Measurements from ENCODE around the gene SATL1.
"Not testable (repeated sequence)": the region's sequence is repeated elsewhere in the genome, so short reads cannot be mapped to it uniquely, and the experiment has no call there.

Gene SATL1, protein sequence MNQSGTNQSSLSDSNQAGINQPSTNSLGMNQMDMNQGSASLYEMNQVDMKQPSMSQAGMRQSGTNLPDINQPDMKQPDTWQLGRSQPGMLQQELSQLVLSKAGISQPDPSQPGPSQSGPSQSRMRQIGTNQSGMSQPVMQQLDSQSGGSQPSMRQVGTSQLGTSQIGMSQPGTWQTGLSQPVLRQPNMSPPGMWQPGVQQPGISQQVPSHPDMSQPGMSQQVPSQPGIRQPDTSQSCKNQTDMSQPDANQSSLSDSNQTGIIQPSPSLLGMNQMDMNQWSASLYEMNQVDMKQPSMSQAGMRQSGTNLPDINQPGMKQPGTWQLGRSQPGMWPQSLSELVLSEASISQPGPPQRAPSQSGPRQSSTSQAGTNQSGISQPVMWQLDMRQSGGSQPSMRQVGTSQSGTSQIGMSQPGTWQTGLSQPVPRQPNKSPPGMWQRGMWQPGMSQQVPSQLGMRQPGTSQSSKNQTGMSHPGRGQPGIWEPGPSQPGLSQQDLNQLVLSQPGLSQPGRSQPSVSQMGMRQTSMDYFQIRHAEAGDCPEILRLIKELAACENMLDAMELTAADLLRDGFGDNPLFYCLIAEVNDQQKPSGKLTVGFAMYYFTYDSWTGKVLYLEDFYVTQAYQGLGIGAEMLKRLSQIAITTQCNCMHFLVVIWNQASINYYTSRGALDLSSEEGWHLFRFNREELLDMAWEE

DNA sequence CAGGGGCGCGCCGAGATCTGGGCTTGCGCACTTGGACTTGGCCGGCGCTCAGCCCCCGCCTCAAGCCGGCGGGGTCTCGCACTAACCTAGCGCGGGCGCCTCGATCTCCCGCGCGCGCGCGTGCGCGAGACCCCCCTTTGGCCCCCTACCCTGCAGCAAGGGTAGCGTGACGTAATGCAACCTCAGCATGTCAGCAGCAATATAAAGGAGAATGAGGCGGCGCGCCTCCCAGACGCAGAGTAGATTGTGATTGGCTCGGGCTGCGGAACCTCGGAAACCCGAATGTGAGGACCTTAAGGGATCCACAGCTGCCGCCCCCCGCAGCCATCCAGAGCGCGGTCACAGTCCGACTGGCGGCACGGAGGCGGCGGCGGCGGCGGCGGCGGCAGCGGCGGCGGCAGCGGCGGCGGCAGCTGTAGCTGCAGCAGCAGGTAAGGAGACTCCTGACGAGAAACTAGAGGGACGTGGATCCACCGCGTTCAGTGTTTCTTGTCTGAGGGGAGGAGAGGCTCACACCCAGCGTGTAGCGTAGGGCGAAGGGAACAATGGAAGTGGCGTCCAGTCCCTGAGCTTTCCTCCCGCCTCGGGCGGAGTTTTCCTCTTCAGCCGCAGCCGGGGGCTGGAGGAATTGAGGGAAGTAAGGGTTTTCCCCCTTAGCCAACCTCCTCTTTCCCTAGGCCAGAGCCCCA is at the start of gene SATL1, which contains the start of gene ZNF711:
Gene SATL1, minus strand, starts transcription at position 19 of the 689 bp plus-strand sequence. CDS start 134,811 bp downstream, outside the sequence.
Gene ZNF711, plus strand, starts transcription at position 231 of the 689 bp plus-strand sequence. CDS start 3,582 bp downstream, outside the sequence.
- DNase-seq (ENCODE audit: low spot score): peak; percentile 86

DNA sequence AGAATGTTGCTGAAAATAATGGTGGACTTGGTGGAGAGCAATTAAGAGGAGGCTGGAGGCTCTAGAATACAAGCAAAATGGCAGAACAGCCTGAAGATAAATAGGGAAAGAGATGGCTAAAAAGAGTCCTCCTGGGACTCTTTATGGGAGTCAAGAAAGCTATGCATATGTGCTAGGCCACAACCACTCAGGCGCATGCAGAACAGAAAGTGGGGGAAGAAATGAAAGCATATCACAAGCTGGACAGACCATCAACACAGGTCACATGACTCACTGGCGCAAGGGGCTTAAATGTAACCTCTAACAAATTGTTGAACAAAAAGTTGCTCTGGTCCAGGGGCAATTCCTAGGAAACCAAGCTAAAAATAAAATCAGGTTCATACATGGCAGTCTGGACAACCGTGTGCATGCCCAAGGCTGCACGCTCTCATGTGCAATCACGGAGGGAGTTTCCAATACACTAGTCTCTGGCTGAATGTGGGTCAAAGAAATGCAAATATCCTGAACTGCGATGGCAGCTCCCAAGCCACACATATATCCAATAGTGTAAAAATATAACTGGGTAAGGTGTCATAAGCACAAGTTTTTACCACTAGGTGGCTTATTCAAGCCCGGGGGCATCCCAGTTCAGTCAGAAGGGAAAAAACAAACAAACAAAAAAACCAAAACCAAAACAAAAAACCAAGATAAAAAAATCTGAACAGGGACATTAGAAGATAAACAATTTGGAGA is 45.6 kb upstream of the SATL1 start:
- DNase-seq (ENCODE audit: low spot score): peak; percentile 14

DNA sequence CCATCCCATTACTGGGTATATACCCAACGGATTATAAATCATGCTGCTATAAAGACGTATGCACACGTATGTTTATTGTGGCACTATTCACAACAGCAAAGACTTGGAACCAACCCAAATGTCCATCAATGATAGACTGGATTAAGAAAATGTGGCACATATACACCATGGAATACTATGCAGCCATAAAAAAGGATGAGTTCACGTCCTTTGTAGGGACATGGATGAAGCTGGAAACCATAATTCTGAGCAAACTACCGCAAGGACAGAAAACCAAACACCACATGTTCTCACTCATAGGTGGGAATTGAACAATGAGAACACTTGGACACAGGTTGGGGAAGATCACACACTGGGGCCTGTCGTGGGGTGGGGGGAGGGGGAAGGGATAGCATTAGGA is 41.7 kb upstream of the SATL1 start:
- DNase-seq (ENCODE audit: low spot score): not testable (repeated sequence)

DNA sequence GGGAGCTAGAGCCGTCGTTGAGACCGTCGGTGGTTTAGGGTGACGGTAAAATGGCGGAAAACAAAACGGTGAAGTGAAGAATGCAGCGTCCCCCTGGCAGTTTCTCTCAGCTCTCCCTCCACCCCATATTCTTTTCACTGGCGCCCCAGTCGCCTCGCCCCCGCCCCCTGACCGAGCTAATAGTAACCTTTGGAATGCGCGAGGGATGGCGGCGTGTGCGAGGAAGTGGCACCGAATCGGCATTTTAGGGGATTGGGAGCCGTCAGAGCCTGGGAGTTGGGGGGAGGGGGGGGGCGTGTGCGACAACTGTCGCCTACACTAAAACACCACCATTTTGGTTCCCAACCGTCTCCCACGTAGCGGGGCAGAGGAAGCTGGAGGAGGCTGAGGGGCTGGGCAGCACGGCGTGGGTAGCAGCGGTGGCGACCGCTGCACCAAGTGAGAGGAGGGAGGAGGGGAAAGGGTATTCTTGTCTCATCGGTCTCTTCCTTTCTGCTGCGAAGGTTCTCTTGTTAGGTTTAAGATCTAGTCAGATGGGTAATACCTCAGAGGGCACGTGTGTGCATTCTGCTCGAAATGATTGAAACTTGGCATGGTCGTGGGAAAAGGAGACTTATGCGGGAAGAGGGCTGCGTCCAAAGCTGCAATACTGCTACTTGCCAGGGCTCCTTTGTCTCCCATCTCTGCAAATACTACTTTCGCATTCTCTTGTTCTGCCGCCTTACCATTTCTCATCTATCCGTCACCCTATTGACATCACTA is 1.1 kb upstream of the SATL1 start:
- DNase-seq (ENCODE audit: low spot score): peak; percentile 53

DNA sequence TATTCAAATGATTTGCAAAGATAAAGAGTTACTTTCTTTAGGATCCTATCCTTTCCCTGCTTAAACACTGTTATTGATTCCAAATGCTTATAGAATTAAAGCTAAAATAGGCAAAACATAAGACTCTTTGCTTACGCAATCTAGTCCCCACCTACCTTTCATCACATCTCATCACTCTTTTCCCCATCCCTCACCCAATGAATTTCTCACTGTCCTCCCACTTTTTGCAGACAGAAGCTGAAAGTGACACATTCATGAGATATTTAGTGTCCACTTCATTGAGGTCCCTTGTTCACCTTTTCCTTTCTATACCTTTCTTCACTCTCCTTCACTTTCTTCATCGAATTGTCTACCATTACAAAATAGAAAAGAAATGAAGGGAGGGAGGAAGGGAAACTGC is 424 bp downstream of the SATL1 start:
- no peak for DNase-seq (ENCODE audit: low spot score)

DNA sequence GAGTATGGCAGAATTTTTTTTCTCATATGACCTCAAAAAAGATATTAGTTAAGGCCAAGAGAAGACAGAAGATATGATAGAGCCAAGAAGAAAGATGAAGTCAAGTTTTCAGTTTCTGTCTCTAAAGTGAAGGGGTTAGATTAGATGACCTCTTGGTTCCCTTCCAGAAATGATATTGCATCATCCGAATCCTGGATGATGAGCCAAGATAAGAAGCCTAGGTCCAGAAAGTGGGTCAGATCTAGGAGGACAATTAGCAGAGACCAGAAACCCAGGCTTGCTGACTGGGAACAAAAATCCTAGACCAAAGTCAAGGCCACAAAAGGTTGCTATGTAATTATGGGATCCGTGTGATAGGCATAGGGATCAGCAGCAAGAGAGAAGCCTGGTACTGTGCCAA is 20.2 kb downstream of the SATL1 start:
- DNase-seq (ENCODE audit: low spot score): no peak

DNA sequence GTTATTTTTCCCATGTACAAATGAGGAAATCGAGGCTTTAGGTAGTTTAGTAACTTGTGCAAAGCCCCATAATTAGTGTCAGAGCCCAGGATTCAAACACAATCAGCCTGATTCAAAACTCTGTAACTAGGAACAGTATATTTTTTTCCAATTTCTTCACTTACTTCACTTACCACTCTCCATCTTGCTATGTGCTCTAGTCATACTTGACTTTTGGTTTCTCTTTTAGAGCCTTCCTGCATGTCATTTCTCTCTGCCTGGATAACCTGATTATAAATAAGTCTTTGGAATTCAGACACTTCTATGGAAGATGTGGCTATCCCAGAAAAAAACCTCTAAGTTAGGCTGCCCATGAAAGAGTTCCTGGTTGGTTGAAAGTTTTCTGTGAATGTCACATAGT is 22.2 kb downstream of the SATL1 start:
- no peak for DNase-seq (ENCODE audit: low spot score)

DNA sequence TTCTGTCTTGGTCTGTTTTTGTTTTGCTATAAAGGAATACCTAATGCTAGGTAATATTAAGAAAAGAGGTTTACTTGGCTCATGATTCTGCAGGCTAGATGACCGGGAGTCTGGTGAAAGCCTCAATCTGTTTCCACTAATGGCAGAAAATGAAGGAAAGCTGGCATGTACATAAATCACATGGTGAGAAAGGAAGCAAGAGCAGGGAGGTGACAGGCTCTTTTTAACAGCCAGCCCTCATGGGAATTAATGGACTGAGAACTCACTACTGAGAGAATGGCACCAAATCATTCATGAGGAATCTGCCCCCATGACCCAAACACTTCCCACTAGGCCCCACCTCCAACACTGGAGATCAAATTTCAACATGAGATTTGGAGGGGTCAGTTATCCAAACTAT is 27.6 kb downstream of the SATL1 start:
- no peak for DNase-seq (ENCODE audit: low spot score)

DNA sequence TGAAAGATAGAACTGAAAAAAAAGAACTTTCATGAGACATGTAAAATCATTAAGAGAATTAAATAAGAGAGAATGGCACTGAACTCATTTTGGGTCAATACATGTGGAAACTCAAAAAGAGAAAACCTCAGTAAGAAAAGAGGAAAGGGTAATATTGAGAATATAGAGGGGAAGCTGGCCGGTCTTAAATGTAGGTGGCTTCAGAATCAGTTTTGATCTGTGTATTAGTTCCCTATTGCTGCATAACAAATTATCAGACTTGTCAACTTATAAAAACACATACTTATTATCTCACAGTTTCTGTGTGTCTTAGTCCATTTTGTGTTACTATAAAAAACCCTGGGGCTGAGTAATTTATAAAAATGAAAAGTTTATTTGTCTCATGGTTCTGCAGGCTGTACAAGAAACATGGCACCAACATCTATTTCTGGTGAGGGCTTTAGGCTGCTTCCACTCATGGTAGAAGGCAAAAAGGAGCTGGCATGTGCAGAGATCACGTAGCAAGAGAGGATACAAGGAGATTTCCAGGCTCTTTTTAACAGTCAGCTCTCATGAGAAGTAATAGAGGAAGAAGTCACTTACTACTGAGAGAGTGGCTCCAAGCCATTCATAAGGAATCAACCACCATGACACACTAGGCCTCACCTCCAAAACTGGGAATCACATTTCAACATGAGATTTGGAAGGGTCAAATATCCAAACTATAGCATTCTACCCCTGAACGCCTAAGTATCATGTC is 29.6 kb downstream of the SATL1 start:
- DNase-seq (ENCODE audit: low spot score): no peak

DNA sequence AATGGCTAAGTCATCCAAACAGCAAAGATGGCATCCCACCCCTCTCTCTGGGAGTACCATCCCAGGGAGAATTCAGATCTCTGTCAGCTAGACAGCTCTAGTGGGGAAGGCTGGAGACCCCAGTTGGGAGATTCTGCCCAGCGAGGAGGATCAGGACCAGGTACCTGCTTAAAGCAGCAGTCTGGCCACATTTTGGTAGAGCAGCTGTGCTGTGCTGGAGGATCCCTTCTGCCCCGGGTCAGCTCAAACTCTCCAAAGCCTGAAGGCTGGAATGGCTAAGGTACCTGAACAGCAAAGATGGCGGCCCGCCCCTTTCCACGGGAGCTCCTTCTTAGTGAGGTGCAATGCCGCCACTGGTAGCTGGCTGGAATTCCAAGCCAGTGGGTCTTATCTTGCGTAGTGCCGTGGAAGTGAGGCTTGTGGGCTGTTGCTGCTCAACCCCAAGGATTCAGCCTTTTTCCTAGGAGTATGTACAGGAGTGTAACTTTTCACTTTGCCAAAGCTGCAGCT is 40.1 kb downstream of the SATL1 start:
- no peak for DNase-seq (ENCODE audit: low spot score)

DNA sequence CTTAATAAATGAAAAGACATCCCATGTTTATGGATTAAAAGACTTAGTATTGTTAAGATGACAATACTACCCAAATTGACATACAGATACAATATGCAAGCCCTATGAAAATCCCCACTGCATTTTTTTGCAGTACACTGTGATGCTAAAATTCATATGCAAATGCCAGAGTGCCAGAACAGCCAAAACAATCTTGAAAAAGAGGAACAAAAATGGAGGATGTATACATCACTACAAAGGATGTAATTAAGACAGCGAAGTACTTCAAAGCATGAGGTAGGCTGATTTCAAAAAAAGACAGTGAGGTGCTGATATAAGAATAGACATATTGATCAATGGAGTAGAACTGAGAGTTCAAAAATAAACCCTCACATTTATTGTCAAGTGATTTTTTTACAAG is 47.3 kb downstream of the SATL1 start:
- no peak for DNase-seq (ENCODE audit: low spot score)

DNA sequence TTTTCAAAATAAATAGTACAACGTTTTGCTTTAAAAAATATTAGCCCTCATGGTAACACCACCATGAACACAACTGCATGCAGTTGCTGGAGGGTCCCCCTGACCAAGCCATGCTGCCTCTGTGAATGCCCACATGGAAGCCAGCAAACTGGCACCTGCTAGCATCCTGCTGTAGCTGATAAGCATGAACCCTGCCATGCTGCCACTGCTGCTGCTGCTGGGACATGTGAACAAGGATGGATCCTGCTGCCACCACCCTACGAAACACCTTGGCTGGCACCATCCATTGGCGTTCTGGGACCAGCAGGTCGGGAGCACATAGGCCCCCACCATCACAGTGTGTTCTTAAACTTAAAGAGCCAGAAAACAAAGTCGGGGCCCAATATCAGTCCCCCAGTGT is 83.9 kb downstream of the SATL1 start:
- no peak for DNase-seq (ENCODE audit: low spot score)

DNA sequence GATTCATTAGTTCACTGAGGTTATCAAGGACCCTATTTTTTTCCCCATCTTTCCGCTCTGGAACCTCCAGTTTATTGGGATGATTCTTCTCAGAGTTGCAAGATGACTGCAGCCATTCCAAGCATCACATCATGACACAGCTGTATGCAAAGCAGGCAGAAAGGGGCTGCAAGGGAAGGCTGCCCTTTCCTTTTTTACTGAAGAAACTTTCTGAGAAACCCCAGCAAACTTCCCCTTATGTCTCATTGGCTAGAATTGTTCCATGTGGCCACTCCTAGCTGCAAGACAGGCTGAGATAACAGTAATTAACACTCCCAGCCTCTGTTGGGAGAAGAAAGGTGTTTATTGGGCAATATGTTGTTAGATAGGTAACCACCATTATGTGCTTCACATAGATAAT is 102.6 kb downstream of the SATL1 start:
- DNase-seq (ENCODE audit: low spot score): no peak

DNA sequence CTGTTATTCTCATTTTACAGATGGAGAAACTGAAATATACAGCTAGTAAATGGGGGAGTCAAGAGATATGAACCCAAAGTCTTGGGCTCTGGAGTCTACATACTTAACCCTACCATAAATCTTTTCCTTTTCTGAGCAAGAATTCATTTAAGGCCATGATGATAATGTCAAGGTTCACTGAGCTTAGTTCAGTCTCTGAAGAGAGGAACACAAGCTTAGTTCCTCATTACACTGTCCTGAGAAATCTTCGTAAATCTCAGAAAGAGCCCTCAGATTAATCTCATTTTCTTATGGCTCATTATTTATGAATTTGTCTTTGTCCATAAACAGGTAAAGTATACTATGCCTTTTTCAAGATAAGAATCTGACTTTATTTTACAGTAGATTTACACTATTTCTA is 104.2 kb downstream of the SATL1 start:
- no peak for DNase-seq (ENCODE audit: low spot score)

DNA sequence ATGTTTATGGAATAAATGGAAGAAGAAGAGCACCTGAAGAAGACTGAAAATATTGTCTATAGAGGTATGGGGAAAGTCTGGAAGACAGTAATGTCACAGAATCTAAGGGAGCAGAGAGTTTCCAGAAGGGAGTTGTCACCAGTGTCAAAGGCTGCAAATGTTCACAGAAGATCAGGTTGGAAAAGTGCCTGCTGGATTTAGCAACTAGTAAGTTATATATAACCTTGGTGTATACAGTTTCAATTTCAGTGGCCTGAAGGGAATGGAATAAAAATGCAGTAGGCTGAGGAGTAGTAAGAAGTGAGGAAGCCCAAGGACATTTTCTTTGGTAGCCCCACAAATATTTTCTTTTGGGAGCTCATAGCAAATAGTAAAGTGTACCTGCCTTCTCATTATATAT is 107.2 kb downstream of the SATL1 start:
- no peak for DNase-seq (ENCODE audit: low spot score)

DNA sequence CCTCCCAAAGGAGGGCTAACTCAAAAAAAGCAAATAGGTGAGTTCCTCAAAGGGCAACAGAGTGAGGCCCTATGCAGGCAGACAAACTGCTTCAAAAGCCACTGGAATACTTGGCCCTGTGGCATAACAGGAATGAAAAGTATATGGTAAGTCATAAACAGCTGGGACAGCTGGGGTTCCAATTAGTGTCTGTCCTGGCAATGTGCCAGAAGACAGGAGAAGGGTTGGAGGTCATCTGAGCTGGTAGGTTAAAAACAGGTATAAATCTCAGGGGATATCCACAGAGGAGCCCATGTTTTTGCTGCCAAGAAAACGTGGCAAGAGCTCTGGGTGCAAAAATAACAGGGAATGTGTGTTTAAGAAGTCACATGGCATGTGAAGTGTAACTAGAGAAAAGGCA is 128.3 kb downstream of the SATL1 start:
- DNase-seq (ENCODE audit: low spot score): no peak

DNA sequence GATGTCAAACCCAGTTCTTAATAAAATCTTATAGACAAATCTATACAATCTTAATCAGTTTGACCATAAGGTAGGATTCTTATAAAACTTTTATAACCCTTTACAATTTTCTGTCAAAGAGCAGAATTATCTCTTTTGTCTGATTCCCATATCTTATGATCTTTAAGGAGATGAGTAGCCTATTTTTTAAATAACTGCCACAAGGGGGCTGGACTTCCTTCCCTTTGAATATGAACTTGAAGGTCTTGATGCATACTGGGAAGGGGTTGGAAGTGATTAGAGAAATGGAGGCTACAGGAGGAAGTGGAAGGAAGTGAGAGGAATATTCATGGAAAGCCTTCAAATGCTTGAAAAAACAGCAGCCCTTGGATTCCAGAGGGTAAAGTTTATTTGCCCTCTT is 128.8 kb downstream of the SATL1 start:
- DNase-seq (ENCODE audit: low spot score): no peak

DNA sequence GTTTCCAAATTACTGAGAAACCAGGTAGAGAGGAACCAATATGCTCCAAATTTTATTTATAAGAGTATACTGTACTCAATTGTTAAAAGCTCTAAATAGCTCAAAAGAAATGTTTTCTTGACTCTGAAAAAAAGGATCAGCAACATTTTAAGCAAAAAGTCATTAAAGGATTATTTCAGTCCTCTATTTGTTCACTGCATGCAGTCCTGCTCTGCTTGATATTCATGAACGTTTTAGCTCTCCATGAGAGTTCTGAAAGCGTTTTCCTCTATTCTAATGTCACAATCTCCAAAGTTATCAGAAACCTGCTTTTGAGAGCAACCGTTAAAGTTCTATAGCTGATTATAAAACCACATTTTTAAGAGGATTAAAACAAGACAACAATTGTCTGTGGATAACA is 129.4 kb downstream of the SATL1 start:
- no peak for DNase-seq (ENCODE audit: low spot score)

DNA sequence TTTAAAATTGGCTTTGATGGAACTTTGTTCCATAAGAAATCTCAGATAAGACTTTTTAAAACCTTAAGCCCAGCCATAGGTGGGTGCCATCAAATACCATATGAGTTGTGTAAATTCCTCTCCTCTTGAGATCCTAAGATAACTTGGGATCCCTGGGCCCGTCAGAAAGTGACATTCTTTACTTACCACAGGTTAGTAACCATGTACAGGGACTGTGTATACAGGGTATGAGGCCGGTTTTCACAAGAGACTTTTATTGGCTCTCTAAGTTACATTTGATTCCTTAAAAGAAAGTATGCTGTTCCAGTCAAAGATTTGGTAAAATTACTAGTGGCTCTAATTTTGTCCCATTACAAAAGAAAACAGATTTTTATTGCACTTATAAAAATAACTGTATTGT is 129.8 kb downstream of the SATL1 start:
- no peak for DNase-seq (ENCODE audit: low spot score)

DNA sequence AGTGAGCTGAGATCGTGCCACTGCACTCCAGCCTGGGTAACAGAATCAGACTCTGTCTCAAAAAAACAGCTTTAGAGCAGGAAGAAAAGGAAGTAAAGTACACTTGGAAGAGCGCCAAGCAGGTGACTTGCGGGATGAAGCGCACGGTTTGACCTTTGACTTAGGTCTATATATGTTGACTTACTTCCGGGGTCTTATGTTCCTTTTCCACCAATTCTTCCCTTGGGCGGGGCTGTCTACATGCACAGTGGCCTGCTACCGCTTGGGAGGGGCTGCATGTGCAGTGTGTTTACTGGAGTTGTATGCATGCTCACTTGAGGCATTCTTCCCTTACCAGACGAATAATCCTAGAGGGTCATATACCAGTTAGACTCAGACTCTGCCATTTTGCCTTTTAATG is 131.3 kb downstream of the SATL1 start:
- no peak for DNase-seq (ENCODE audit: low spot score)

DNA sequence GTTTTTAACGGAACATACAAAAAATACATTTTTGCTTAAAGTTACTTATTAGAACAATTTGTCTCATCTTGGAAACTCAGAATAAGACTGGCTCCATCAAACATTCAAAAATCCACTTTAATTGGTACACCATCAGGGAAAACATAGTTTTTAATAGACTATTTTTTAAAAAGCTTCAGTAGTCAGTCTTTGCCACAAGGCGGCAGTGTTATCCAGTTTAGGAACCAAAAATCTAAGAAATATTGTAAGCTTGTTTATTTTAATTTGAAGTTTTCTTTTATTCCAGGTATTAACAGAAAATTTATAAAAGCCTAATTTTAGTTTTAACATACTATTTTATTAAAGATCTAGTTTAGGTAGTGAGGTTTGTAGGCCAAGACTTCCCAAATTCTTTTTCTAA is 132.2 kb downstream of the SATL1 start:
- no peak for DNase-seq (ENCODE audit: low spot score)
